Subcutaneous abdominal adipose tissue (tissue), 5 donors: Measurements from ENCODE around the gene ZNF629.

Experiments used
- H3K27ac ChIP-seq: one replicate; pipeline ENCODE4 v1.7.0; 2013; ENCODE audit warnings: low read depth, mild to moderate bottlenecking, inconsistent platforms, low read length, moderate library complexity
- H3K27me3 ChIP-seq, 5 donors: one replicate each; pipeline ENCODE4 v1.7.0; 2013; ENCODE audit warnings: low read length in 5 of 5, inconsistent platforms in 1 of 5; ENCODE audit not compliant: control insufficient read depth in 5 of 5, insufficient read depth in 4 of 5
- H3K36me3 ChIP-seq, 5 donors: one replicate each; pipeline ENCODE4 v1.7.0; 2013; ENCODE audit warnings: low read length in 5 of 5; ENCODE audit not compliant: control insufficient read depth in 5 of 5, insufficient read depth in 5 of 5
- H3K4me1 ChIP-seq, 5 donors: one replicate each; pipeline ENCODE4 v1.7.0; 2013; ENCODE audit warnings: low read length in 5 of 5, mild to moderate bottlenecking in 3 of 5, moderate library complexity in 1 of 5; ENCODE audit not compliant: control insufficient read depth in 5 of 5, insufficient read depth in 5 of 5
- H3K4me3 ChIP-seq, 5 donors: one replicate each; pipeline ENCODE4 v1.7.0; 2013; ENCODE audit warnings: low read length in 5 of 5, low read depth in 1 of 5
- H3K9ac ChIP-seq, 5 donors: one replicate each; pipeline ENCODE4 v1.7.0; 2013; ENCODE audit warnings: low read length in 5 of 5, mild to moderate bottlenecking in 4 of 5, moderate library complexity in 3 of 5
- H3K9me3 ChIP-seq, 5 donors: one replicate each; pipeline ENCODE4 v1.7.0; 2013; ENCODE audit warnings: low read length in 5 of 5; ENCODE audit not compliant: control insufficient read depth in 5 of 5
- donor health status: healthy.
- donor health status: healthy.
- donor health status: healthy.
- donor health status: healthy.
- donor health status: healthy.

Gene ZNF629

GRCh38 chr16:30740364-30741251, 46.4 kb downstream of the ZNF629 start:
- peaks cover 5 to 17% (median 13%) of the 10 kb centered on the region in 5 donors for H3K4me1 ChIP-seq
- H3K27ac ChIP-seq, result peak overlapping the region; percentile 70
- H3K9me3 ChIP-seq, result no peaks in the 10 kb centered on the region
- peaks cover 6 to 70% (median 54%) of the 10 kb centered on the region in 5 donors for H3K36me3 ChIP-seq
- no peaks in the 10 kb centered on the region for H3K27me3 ChIP-seq
- H3K4me3 ChIP-seq, result peak overlapping the region in 1 of 5 donors; percentile 36
- peak overlapping the region in 1 of 5 donors; percentile 16 for H3K9ac ChIP-seq

DNA sequence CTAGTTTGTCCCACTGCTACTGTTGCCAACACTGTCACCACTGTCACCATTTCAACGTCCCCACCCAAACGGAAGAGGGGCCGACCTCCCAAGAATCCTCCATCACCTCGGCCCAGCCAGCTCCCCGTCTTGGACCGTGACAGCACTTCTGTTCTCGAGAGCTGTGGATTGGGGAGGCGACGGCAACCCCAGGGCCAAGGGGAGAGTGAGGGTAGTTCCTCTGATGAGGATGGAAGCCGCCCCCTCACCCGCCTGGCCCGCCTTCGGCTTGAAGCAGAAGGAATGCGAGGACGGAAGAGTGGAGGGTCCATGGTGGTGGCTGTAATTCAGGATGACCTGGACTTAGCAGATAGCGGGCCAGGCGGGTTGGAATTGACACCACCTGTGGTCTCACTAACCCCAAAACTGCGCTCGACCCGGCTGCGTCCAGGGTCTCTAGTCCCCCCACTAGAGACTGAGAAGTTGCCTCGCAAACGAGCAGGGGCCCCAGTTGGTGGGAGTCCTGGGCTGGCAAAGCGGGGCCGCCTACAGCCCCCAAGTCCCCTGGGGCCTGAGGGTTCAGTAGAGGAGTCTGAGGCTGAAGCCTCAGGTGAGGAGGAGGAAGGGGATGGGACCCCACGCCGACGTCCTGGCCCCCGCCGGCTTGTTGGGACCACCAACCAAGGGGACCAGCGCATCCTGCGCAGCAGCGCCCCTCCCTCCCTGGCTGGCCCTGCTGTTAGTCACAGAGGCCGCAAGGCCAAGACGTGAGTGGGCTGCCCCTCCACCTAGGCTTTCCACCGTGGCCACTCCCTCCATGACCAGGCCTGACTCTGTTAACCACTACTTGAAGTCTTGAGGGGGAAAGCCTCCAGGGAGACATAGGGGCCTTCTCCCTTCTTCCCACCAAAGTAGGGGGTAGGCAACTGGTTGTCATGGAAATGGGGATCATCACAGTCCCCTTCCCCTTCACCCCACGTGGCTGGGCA, 47.7 kb downstream of the ZNF629 start:
- Histone ChIP-seq H3K9me3 (no peaks in the 10 kb centered on the region), H3K27ac (no peak overlapping the region), H3K36me3 (peaks cover 3 to 70% (median 57%) of the 10 kb centered on the region in 5 donors), H3K27me3 (no peaks in the 10 kb centered on the region), H3K4me1 (peaks cover 5 to 17% (median 13%) of the 10 kb centered on the region in 5 donors), H3K9ac (no peak overlapping the region), H3K4me3 (no peak overlapping the region)

DNA sequence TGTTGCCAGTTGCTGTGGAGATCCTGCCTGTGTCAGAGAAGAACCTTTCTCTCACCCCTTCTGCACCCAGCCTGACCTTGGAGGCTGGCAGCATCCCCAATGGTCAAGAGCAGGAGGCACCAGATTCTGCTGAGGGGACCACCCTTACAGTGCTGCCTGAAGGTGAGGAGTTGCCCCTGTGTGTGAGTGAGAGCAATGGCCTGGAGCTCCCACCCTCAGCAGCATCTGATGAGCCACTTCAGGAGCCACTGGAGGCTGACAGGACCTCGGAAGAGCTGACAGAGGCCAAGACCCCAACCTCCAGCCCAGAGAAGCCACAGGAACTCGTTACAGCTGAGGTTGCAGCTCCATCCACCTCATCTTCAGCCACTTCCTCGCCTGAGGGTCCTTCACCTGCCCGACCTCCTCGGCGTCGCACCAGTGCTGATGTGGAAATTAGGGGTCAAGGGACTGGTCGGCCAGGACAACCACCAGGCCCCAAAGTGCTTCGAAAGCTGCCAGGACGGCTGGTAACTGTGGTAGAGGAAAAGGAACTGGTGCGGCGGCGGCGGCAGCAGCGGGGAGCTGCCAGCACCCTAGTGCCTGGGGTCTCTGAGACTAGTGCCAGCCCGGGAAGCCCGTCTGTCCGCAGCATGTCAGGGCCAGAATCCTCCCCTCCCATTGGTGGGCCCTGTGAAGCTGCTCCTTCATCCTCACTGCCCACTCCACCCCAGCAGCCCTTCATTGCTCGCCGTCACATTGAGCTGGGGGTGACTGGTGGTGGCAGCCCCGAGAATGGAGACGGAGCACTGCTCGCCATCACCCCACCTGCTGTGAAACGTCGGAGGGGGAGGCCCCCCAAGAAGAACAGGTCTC, 49.0 kb downstream of the ZNF629 start:
- no peak overlapping the region for H3K27ac ChIP-seq
- H3K9ac ChIP-seq, result no peak overlapping the region
- no peaks in the 10 kb centered on the region for H3K27me3 ChIP-seq
- H3K4me1 ChIP-seq, result peaks cover 3 to 17% (median 13%) of the 10 kb centered on the region in 5 donors
- no peaks in the 10 kb centered on the region for H3K9me3 ChIP-seq
- no peak overlapping the region for H3K4me3 ChIP-seq
- peaks cover 3 to 72% (median 65%) of the 10 kb centered on the region in 5 donors for H3K36me3 ChIP-seq

- peaks cover 3 to 17% (median 13%) of the 10 kb centered on the region in 5 donors for H3K4me1 ChIP-seq
- H3K9ac ChIP-seq, result no peak overlapping the region
- no peaks in the 10 kb centered on the region for H3K9me3 ChIP-seq
- no peaks in the 10 kb centered on the region for H3K27me3 ChIP-seq
- no peak overlapping the region for H3K27ac ChIP-seq
- H3K4me3 ChIP-seq, result no peak overlapping the region
- H3K36me3 ChIP-seq, result peaks cover 6 to 79% (median 71%) of the 10 kb centered on the region in 5 donors
Observed at GRCh38 chr16:30736995-30737793, 49.8 kb downstream of the ZNF629 start.

GRCh38 chr16:30731411-30731810, 55.6 kb downstream of the ZNF629 start:
- H3K4me3 ChIP-seq, result no peak overlapping the region
- no peak overlapping the region for H3K27ac ChIP-seq
- H3K36me3 ChIP-seq, result peaks cover 13 to 72% (median 62%) of the 10 kb centered on the region in 5 donors
- no peaks in the 10 kb centered on the region for H3K9me3 ChIP-seq
- no peaks in the 10 kb centered on the region for H3K27me3 ChIP-seq
- H3K4me1 ChIP-seq, result peaks cover 0 to 13% (median 11%) of the 10 kb centered on the region in 5 donors
- H3K9ac ChIP-seq, result no peak overlapping the region

- H3K27ac ChIP-seq, result peak overlapping the region; percentile 23
- H3K27me3 ChIP-seq, result no peaks in the 10 kb centered on the region
- H3K36me3 ChIP-seq, result peaks cover 10 to 72% (median 61%) of the 10 kb centered on the region in 5 donors
- no peak overlapping the region for H3K4me3 ChIP-seq
- peaks cover 0 to 31% (median 18%) of the 10 kb centered on the region in 5 donors for H3K4me1 ChIP-seq
- no peaks in the 10 kb centered on the region for H3K9me3 ChIP-seq
- peak overlapping the region in 1 of 5 donors; percentile 41 for H3K9ac ChIP-seq
Observed at GRCh38 chr16:30728899-30729672, 57.9 kb downstream of the ZNF629 start.
